ENCODE data around the gene LTBP4. TPM values are rescaled to one million over a fixed set of nuclear protein-coding genes. Genes with fewer than 3 reads are reported as not detected.

LTBP4 gene
- total RNA-seq, 1 experiment from 2014 or later, result 30.8 TPM

- H3K4me3 Mint-ChIP-seq (ENCODE audit: unreplicated experiment), result peak overlapping the region; percentile 14
- Histone ChIP-seq H3K9me3 (no peaks in the 10 kb centered on the region), H3K4me3 (ENCODE audit: low read depth, low read length) (peak overlapping the region; percentile 15; the same call in 1 of the 2 replicates), H3K4me1 (peaks cover 9% of the 10 kb centered on the region; the same call in 1 of the 2 replicates), H3K27me3 (replicated peaks; ENCODE audit: control insufficient read depth, insufficient read depth, low read length) (no peaks in the 10 kb centered on the region; the same call in 1 of the 2 replicates), H3K36me3 (ENCODE audit: control insufficient read depth, insufficient read depth, low read length) (no peaks in the 10 kb centered on the region)
- BruUV-seq (replicated peaks), result no TSS peak
- no peak overlapping the region for H3K27ac Mint-ChIP-seq (ENCODE audit: unreplicated experiment)
- H3K4me1 Mint-ChIP-seq (ENCODE audit: low read depth, unreplicated experiment), result peaks cover 13% of the 10 kb centered on the region
- ChIA-PET CTCF (no interaction called here), POLR2A (no interaction called here)
- peaks cover 5% of the 10 kb centered on the region for H3K36me3 Mint-ChIP-seq (ENCODE audit: insufficient read depth, unreplicated experiment)
- intact Hi-C loops (cut with micrococcal nuclease; ENCODE audit: unreplicated experiment), result no loop called here
- H3K9me3 Mint-ChIP-seq (ENCODE audit: unreplicated experiment), result peaks cover 9% of the 10 kb centered on the region
- no peak for DNase-seq
- H3K27me3 Mint-ChIP-seq (ENCODE audit: insufficient read depth, unreplicated experiment), result peaks cover 8% of the 10 kb centered on the region
- TF ChIP-seq, protein P1, sequence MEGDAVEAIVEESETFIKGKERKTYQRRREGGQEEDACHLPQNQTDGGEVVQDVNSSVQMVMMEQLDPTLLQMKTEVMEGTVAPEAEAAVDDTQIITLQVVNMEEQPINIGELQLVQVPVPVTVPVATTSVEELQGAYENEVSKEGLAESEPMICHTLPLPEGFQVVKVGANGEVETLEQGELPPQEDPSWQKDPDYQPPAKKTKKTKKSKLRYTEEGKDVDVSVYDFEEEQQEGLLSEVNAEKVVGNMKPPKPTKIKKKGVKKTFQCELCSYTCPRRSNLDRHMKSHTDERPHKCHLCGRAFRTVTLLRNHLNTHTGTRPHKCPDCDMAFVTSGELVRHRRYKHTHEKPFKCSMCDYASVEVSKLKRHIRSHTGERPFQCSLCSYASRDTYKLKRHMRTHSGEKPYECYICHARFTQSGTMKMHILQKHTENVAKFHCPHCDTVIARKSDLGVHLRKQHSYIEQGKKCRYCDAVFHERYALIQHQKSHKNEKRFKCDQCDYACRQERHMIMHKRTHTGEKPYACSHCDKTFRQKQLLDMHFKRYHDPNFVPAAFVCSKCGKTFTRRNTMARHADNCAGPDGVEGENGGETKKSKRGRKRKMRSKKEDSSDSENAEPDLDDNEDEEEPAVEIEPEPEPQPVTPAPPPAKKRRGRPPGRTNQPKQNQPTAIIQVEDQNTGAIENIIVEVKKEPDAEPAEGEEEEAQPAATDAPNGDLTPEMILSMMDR (IDR thresholded peaks at IDR 0.05; ENCODE audit: insufficient read depth in 1 of 2, low read depth in 1 of 2, low read length in 1 of 2, severe bottlenecking in 1 of 2, unreplicated experiment in 1 of 2), result no peak
Observed at GRCh38 chr19:40567750-40568494, 33.2 kb upstream of the LTBP4 start.

DNA sequence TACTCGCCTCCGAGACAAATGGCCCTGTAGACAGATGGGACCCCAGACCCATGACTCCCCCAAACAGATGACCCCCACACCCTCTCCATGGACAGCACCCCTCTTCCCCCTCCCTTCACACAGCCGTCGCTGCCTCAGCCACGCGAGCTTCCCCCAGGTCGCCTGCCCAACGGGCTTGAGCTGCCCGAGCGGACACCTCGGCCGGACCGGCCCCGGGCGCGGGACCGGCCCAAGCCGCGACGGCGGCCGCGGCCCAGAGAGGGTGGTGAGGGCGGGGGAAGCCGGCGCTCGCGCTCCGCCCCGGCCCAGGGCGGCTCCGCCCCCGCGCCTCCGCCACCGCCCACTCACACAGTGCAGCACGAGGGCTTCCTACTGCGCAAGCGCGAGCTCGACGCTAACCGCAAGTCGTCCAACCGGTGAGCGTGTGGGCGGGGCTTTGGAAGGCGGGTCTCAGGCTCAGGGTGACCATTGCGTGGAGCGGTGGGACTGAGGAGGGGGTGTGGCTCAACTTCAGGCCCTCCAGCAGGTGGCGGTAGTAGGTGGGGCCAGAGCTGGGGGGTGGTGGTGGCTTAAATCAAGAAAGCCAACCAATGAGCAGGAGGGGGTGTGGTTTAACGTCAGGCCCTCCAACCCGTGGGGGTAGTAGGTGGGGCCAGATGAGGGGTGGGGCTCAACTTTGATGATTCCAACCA, 30.7 kb upstream of the LTBP4 start:
- H3K4me3 Mint-ChIP-seq (ENCODE audit: unreplicated experiment), result peak overlapping the region; percentile 57
- ChIA-PET CTCF (interaction anchor here (0.5 to 1.7 kb wide), 16 partner anchors 11 to 407 kb away, joined by 3 to 29 read pairs (median 4); partner anchors contain the start of gene BLVRB), POLR2A (interaction anchor here (0.6 to 1.6 kb wide), 5 partner anchors 9 to 180 kb away, joined by 4 to 8 read pairs (median 5); partner anchors contain the start of gene ACTMAP)
- peaks cover 13% of the 10 kb centered on the region for H3K4me1 Mint-ChIP-seq (ENCODE audit: low read depth, unreplicated experiment)
- no TSS peak for BruUV-seq (replicated peaks)
- peaks cover 9% of the 10 kb centered on the region; the same call in 1 of the 2 replicates for H3K4me1 ChIP-seq
- H3K27me3 Mint-ChIP-seq (ENCODE audit: insufficient read depth, unreplicated experiment), result peaks cover 5% of the 10 kb centered on the region
- H3K27ac Mint-ChIP-seq (ENCODE audit: unreplicated experiment), result peak overlapping the region; percentile 12
- H3K36me3 Mint-ChIP-seq (ENCODE audit: insufficient read depth, unreplicated experiment), result peaks cover 5% of the 10 kb centered on the region
- intact Hi-C loops (cut with micrococcal nuclease; ENCODE audit: unreplicated experiment), result loop anchor here (1.0 to 2.0 kb wide), 2 partner anchors 19 to 34 kb away; no protein-coding TSS in a partner anchor
- no peaks in the 10 kb centered on the region; the same call in 1 of the 2 replicates for H3K27me3 ChIP-seq (replicated peaks; ENCODE audit: control insufficient read depth, insufficient read depth, low read length)
- H3K36me3 ChIP-seq (ENCODE audit: control insufficient read depth, insufficient read depth, low read length), result no peaks in the 10 kb centered on the region
- H3K9me3 ChIP-seq, result no peaks in the 10 kb centered on the region
- peak overlapping the region; percentile 39 for H3K4me3 ChIP-seq (ENCODE audit: low read depth, low read length)
- TF ChIP-seq, protein P1 (IDR thresholded peaks at IDR 0.05; ENCODE audit: insufficient read depth in 1 of 2, low read depth in 1 of 2, low read length in 1 of 2, severe bottlenecking in 1 of 2, unreplicated experiment in 1 of 2), result no peak
- H3K9me3 Mint-ChIP-seq (ENCODE audit: unreplicated experiment), result peaks cover 9% of the 10 kb centered on the region
- DNase-seq, result peak; percentile 99 to 100

GRCh38 chr19:40571005-40571318, 30.2 kb upstream of the LTBP4 start:
- no TSS peak for BruUV-seq (replicated peaks)
- Histone ChIP-seq H3K36me3 (ENCODE audit: control insufficient read depth, insufficient read depth, low read length) (no peaks in the 10 kb centered on the region), H3K27me3 (replicated peaks; ENCODE audit: control insufficient read depth, insufficient read depth, low read length) (no peaks in the 10 kb centered on the region; the same call in 1 of the 2 replicates), H3K4me3 (ENCODE audit: low read depth, low read length) (no peak overlapping the region), H3K4me1 (peaks cover 9% of the 10 kb centered on the region; the same call in 1 of the 2 replicates), H3K9me3 (no peaks in the 10 kb centered on the region)
- TF ChIP-seq, protein P1 (IDR thresholded peaks at IDR 0.05; ENCODE audit: insufficient read depth in 1 of 2, low read depth in 1 of 2, low read length in 1 of 2, severe bottlenecking in 1 of 2, unreplicated experiment in 1 of 2), result no peak
- Mint-ChIP-seq H3K9me3 (ENCODE audit: unreplicated experiment) (peaks cover 9% of the 10 kb centered on the region), H3K27me3 (ENCODE audit: insufficient read depth, unreplicated experiment) (peaks cover 5% of the 10 kb centered on the region), H3K27ac (ENCODE audit: unreplicated experiment) (peak overlapping the region; percentile 12), H3K4me3 (ENCODE audit: unreplicated experiment) (peak overlapping the region; percentile 57), H3K4me1 (ENCODE audit: low read depth, unreplicated experiment) (peaks cover 13% of the 10 kb centered on the region), H3K36me3 (ENCODE audit: insufficient read depth, unreplicated experiment) (peaks cover 5% of the 10 kb centered on the region)
- no peak for DNase-seq
- ChIA-PET POLR2A (interaction anchor here (1.2 to 1.6 kb wide), 3 partner anchors 33 to 180 kb away, joined by 4 to 5 read pairs (median 5); partner anchors contain the start of gene ACTMAP), CTCF (interaction anchor here (0.5 to 1.7 kb wide), 15 partner anchors 11 to 150 kb away, joined by 3 to 29 read pairs (median 5); partner anchors contain the start of gene BLVRB)
- intact Hi-C loops (cut with micrococcal nuclease; ENCODE audit: unreplicated experiment), result loop anchor here (2.0 kb wide), 1 partner anchor 34 kb away; no protein-coding TSS in a partner anchor
